ENCODE data around the gene SETX. TPM values are rescaled to one million over a fixed set of nuclear protein-coding genes. Genes with fewer than 3 reads are reported as not detected.

The SETX gene
- total and polyA plus RNA-seq, 10 of the 15 experiments (the other 5 are each of a cell fraction or from before 2014, with no cell fraction given): 15.8 to 75.7 (median 37.0) TPM

GRCh38 chr9:132324425-132324824 lies 30.4 kb downstream of the SETX start:
- DNase-seq (ENCODE audit: low read depth, low spot score): no peak
- H3K9me3 ChIP-seq (replicated peaks; ENCODE audit: control insufficient read depth, insufficient read depth, low read length): no peaks in the 10 kb centered on the region; the same call in 2 of the 3 replicates
- no peak overlapping the region for H3K9ac ChIP-seq (ENCODE audit: control insufficient read depth, insufficient read depth, low read length)
- TF ChIP-seq KAT2A (conservative IDR thresholded peaks at IDR 0.05; ENCODE audit: control insufficient read depth, low read depth, low read length) (no peak), ZNF384 (IDR thresholded peaks at IDR 0.05; ENCODE audit: borderline replicate concordance, low read depth, low read length) (no peak), E2F8 (IDR thresholded peaks at IDR 0.05; ENCODE audit: low read depth, partially characterized antibody) (no peak), TARDBP (IDR thresholded peaks at IDR 0.05; ENCODE audit: borderline replicate concordance) (no peak), HSF1 (IDR thresholded peaks at IDR 0.05; ENCODE audit: low read depth, low read length) (no peak), CHD2 (IDR thresholded peaks at IDR 0.05; ENCODE audit: borderline replicate concordance, low read depth, low read length) (no peak), PAX5 (IDR thresholded peaks at IDR 0.05; ENCODE audit: borderline replicate concordance, low read depth, low read length) (no peak), POLR2AphosphoS5 (IDR thresholded peaks at IDR 0.05; ENCODE audit: low read length) (no peak), RCOR1 (conservative IDR thresholded peaks at IDR 0.05; ENCODE audit: low read depth, low read length) (no peak), YY1 (IDR thresholded peaks at IDR 0.05; ENCODE audit: low read depth, low read length) (no peak)
- TF ChIP-seq, protein P1, sequence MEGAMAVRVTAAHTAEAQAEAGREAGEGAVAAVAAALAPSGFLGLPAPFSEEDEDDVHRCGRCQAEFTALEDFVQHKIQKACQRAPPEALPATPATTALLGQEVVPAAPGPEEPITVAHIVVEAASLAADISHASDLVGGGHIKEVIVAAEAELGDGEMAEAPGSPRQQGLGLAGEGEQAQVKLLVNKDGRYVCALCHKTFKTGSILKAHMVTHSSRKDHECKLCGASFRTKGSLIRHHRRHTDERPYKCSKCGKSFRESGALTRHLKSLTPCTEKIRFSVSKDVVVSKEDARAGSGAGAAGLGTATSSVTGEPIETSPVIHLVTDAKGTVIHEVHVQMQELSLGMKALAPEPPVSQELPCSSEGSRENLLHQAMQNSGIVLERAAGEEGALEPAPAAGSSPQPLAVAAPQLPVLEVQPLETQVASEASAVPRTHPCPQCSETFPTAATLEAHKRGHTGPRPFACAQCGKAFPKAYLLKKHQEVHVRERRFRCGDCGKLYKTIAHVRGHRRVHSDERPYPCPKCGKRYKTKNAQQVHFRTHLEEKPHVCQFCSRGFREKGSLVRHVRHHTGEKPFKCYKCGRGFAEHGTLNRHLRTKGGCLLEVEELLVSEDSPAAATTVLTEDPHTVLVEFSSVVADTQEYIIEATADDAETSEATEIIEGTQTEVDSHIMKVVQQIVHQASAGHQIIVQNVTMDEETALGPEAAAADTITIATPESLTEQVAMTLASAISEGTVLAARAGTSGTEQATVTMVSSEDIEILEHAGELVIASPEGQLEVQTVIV (IDR thresholded peaks at IDR 0.05; ENCODE audit: borderline replicate concordance, partially characterized antibody): no peak
- H3K79me2 ChIP-seq (ENCODE audit: control insufficient read depth, insufficient read depth, low read length): peaks cover 5% of the 10 kb centered on the region
- H2AFZ ChIP-seq (ENCODE audit: control insufficient read depth, low read depth, low read length): no peak overlapping the region
- BruUV-seq (replicated peaks): no TSS peak
- POLR2A ChIA-PET: no interaction called here
- RAD21 ChIA-PET (ENCODE audit: unreplicated experiment): no interaction called here
- in situ Hi-C loops (cut with MboI) (no loop called here), intact Hi-C loops (cut with micrococcal nuclease; ENCODE audit: unreplicated experiment) (no loop called here)
- no peak for ATAC-seq
- peaks cover 2 to 52% of the 10 kb centered on the region in 2 experiments for H3K36me3 ChIP-seq (ENCODE audit: control insufficient read depth in 2 of 2, insufficient read depth in 2 of 2, low read length in 1 of 2)
- no peak overlapping the region for H3K4me2 ChIP-seq (ENCODE audit: control insufficient read depth, insufficient read depth)
- H4K20me1 ChIP-seq (ENCODE audit: control insufficient read depth, insufficient read depth): no peaks in the 10 kb centered on the region
- 48% methylated on average over 1 of the region's 1 CpG for WGBS (ENCODE audit: insufficient coverage, insufficient replicate concordance, low lambda C conversion rate, missing lambda C conversion rate)
- H3K4me1 ChIP-seq (ENCODE audit: control insufficient read depth, insufficient read depth, low read length): no peaks in the 10 kb centered on the region
- CTCF ChIA-PET: interaction anchor here (1.4 kb wide), 1 partner anchor 59 kb away, joined by 3 read pairs; no protein-coding TSS in a partner anchor
- H3K4me3 ChIP-seq: no peak overlapping the region
- H3K27ac ChIP-seq (ENCODE audit: control insufficient read depth, insufficient read depth): no peak overlapping the region
- no peak for FAIRE-seq
- H3K27me3 ChIP-seq (replicated peaks in 1 of 2; ENCODE audit: control insufficient read depth in 2 of 2, insufficient read depth in 2 of 2, low read length in 1 of 2): no peaks in the 10 kb centered on the region
- SMC1A ChIA-PET (ENCODE audit: uncharacterized antibody, unreplicated experiment): no interaction called here

Data from GM12878 (cell line).